Endothelial cell of umbilical vein (primary cell): ENCODE results near the gene SAE1.

Source experiments
- CTCF ChIP-seq, 2 donors: IDR thresholded peaks; 1 replicate in 1 of 2; 2 replicates in 1 of 2; pipeline ENCODE4 v1.5.1; 2011; ENCODE audit warnings: low read length in 2 of 2, mild to moderate bottlenecking in 2 of 2, moderate library complexity in 2 of 2, control low read depth in 1 of 2, inconsistent platforms in 1 of 2, low read depth in 1 of 2; ENCODE audit not compliant: insufficient read depth in 1 of 2; ENCODE audit errors: extremely low read depth in 1 of 2
- EZH2 ChIP-seq: IDR thresholded peaks from 2 replicates; pipeline ENCODE4 v1.6.1; 2012; ENCODE audit warnings: borderline replicate concordance, low read depth, mild to moderate bottlenecking, moderate library complexity, low read length, inconsistent platforms; ENCODE audit not compliant: severe bottlenecking
- GATA2 ChIP-seq: IDR thresholded peaks from 2 replicates; pipeline ENCODE4 v1.7.0; 2011; ENCODE audit warnings: low read depth, mild to moderate bottlenecking, moderate library complexity, mixed read lengths, low read length; ENCODE audit not compliant: insufficient read length, insufficient read depth
- POLR2A ChIP-seq: IDR thresholded peaks from 2 replicates; pipeline ENCODE4 v1.6.1; 2012; ENCODE audit warnings: low read depth, mild to moderate bottlenecking, control low read depth, low read length
- POLR2AphosphoS5 ChIP-seq: IDR thresholded peaks from 2 replicates; pipeline ENCODE4 v1.6.1; 2012; ENCODE audit warnings: low read depth, mild to moderate bottlenecking, control low read depth, low read length, moderate library complexity; ENCODE audit not compliant: insufficient read depth

DNA sequence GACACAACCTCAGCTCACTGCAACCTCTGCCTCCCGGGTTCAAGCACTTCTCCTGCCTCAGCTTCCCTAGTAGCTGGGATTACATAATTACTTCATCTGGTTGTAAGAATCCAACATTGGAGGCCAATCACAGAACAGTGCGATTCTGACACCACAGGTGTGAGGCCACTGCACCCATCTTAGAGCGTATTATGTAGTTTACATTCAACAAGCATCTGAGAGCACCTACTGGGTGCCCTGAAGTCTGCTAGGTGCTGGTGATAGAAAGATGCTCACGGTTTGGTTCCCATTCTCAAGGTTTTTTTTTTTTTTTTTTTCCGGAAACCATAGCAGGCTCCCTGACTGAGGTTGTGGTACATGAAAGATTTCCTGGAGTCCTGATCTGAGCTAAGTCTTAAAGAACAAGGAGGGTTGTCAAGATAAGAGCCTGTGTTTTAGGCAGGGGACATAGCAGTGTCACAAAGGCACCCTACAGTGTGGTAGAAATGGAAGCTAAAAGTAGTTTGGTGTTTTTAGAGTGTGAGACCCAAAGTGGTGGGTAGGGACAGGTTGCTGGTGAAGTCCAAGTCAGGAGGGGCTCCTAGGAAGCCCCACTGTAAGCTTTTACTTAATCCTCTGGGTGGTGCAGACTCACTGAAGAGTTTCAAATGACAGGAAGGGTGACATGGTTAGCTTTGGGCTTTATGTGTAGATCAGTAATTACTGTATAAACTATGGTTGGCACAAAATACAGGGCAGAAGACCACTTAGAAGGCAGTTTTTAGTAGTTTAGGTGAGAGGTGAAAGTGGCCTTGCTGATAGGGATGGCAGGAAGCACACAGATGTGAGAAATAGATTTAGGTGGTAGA lies 15.2 kb downstream of the SAE1 start:
- TF ChIP-seq POLR2A (no peak), CTCF (IDR thresholded peaks at IDR 0.05; ENCODE audit: extremely low read depth in 1 of 2, insufficient read depth in 1 of 2, low read depth in 1 of 2, low read length in 2 of 2) (no peak), POLR2AphosphoS5 (no peak), EZH2 (no peak), GATA2 (no peak)
